NCI-H526 (cell line): ENCODE data around the gene XRN1.
"Not testable (repeated sequence)": the region's sequence is repeated elsewhere in the genome, so short reads cannot be mapped to it uniquely, and the experiment has no call there.

Experiments used
- DNase-seq, 2 experiments: peaks; one replicate each; lab custom pipeline; 2025; lab: John Stamatoyannopoulos, UW

XRN1 gene

DNA sequence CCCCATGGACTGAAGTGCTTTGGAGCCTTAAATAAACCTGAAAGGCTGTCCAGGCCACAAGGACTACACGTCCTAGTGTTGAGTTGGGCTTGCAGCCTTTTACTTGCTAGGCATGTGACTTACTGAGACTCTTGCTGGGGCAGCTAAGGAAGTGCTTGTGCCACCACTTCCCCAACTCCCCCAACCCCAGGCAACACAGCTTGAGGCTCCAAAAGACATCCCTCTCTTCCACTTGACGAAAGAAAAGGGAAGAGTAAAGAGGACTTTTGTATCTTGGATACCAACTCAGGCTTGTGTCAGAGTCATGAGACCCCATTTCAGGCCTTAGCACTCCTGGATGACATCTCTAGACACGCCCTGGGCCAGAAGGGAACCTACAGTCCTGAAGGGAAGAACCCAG, 109.8 kb downstream of the XRN1 start:
- DNase-seq: no peak

DNA sequence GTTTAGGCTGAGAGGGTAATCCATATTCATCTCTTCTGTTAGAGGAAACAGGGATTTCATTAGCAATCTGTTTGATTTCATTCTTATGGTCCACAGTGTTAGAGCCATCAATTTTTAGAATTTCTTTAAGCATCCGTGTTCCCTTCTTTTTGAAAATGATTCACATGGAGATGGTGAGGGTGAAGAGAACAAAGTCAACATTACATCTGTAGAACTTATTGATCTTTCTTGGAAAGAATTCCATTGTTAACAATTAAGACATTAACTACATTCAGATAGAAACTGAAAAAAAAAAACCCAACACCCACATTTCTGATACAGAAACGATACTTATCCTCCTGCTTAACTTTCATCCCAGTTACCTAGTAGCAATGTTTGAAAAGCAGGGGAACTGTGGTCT, 115.4 kb downstream of the XRN1 start:
- DNase-seq: no peak

DNA sequence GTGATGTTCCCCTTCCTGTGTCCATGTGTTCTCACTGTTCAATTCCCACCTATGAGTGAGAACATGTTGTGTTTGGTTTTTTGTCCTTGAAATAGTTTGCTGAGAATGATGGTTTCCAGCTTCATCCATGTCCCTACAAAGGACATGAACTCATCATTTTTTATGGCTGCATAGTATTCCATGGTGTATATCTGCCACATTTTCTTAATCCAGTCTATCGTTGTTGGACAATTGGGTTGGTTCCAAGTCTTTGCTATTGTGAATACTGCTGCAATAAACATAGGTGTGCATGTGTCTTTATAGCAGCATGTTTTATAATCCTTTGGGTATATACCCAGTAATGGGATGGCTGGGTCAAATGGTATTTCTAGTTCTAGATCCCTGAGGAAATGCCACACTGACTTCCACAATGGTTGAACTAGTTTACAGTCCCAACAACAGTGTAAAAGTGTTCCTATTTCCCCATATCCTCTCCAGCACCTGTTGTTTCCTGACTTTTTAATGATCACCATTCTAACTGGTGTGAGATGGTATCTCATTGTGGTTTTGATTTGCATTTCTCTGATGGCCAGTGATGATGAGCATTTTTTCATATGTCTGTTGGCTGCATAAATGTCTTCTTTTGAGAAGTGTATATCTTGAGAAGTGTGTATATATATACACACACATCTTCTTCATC, 123.4 kb downstream of the XRN1 start:
- not testable (repeated sequence) for DNase-seq

DNA sequence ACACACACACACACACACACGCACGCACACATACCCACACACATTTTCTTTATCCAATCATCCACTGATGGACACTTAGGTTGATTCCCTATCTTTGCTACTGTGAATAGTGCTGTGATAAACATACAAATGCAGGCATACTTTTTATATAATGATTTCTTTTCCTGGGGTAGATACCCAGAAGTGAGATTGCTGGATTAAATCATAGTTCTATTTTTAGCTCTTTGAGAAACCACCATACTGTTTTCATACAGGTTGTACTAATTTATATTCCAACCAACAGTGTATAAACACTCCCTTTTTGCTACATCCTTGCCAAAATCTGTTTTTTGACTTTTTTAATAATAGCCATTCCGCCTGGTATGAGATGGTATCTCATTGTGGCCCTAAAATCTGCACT, 127.9 kb downstream of the XRN1 start:
- DNase-seq: no peak

DNA sequence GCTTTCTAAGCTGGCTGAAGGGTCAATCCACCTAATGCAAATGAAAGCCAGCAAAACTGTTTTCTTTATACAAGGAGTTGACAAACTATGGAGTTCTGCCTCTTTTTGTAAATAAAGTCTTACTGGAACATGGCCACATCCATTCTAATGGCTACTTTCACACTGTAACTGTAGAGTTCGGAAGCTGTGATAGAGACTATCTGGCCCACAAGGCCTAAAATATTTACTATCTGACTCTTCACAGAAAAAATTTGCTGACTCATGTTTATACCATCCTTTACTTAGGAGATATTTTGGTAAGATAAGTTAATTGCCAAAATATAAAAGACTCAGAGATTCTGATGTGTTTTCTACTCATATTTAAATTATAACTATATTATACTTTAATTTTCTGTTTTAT, 128.7 kb downstream of the XRN1 start:
- DNase-seq: no peak

DNA sequence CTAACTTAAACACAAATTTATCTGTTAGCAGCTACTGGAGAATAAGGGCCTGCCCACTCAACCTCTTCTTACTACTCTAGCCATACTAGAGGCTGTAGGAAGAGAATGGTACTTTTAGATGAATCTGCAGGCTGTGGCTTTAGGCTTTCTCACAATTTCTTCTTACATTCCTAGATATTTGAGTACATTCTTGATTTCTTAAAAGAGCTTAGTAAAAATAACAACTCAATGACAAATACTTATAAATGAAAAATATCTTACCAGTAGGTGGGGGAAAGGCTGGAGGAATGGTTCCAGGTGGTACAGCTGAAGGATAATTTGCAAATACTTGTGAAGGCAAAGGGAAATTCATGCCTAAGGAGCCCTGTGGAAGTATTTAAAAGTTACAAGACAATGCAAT, 129.5 kb downstream of the XRN1 start:
- no peak for DNase-seq

DNA sequence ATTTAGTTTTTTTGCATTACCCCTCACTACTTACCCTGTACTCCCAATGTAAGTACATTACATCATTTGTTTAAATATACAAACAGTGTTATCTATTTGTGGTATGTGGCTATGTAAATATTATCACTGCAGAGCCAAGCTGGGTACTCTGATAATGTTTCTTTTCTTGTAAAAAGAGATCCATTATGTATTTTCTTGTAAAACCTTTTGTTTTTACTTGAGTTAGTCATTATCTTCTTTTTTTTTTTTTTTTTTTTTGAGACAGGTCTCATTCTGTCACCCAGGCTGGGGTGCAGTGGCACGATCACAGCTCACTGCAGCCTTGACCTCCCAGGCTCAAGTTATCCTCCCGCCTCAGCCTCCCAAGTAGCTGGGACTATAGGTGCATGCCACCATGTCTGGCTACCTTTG, 131.9 kb downstream of the XRN1 start:
- peak in 1 of 2 experiments; percentile 7 for DNase-seq

DNA sequence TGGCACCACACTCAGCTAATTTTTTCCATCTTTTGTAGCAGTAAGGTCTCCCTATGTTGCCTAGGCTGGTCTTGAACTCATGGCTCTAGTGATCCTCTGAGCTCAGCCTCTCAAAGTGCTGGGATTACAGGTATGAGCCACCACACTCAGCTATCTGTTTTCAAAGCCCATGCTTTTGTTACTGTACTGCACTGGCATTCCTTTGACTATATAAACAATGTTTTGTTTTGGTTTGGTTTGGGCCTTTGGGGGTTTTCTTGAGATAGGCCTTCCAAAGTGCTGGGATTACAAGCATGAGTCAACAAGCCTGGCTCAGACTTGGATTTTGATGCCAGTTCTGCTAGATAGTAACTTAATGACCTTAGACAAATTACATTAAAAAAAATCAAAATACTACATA, 132.8 kb downstream of the XRN1 start:
- no peak for DNase-seq

DNA sequence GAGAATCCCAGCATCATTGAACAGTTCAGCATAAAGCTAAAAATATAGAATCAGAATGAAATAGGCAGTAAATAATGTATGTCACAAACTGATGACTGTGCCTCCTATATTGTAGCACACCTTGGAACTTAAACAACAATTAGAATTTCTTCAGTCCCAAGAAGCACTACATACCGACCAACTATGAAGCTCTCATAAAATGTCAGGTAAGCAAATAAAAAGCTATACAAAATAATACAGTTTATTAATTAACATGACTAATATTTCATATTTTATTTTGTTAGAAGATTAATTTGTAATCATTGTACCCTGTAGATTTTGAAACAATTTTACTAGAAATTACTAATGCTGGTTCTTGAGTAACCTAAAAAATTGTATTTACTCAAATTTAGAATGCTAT, 137.4 kb downstream of the XRN1 start:
- DNase-seq: no peak

DNA sequence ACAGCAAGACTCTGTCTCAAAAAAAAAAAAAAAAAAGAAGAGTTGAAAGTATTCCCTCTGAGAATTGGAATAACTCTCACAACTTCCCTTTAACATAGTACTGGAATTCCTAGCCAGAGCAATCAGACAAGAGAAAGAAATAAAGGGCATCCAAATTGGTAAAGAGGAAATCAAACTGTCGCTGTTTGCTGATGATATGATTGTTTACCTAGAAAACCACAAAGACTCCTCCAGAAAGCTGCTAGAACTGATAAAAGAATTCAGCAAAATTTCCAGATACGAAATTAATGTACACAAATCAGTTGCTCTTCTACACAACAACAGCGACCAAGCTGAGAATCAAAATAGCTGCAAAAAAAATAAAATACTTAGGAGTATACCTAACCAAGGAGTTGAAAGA, 145.0 kb downstream of the XRN1 start:
- not testable (repeated sequence) for DNase-seq

DNA sequence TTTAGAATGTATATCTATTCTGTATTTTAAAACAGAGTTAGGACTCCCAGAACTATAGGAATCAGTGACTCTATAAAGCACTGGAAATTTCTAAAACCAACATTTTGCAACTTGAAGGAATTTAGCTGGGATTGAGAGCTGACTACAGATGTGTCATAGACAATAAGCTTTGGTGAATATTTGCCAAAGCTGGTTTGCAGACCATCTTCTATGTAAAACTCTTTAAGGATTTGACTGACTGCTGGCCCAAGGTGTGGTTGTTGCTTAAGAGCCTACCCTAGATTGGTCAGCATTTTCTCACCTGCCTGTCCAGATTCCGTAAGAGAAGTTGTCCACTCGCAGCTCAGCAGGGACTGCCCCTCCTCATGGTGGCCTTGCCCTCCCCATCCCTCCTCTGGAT, 149.2 kb downstream of the XRN1 start:
- no peak for DNase-seq

DNA sequence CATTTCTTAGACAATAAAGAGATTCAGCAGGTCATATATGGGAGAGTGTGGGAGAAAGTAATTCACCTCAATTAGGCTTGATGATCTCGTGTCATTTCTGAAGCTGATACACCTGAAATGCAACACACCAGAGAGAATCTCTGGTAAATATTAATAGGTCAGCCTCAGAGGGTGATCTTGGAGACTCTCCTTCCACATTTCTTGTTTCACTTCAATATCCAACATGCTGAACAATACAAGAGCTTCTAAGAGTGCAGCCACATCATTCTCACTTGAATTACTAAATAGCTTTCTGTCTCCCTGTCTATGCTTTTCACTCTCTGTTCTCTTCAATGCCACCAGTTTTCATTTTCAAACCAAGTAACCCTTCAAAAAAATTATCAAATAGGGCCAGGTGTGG, 151.3 kb downstream of the XRN1 start:
- no peak for DNase-seq

DNA sequence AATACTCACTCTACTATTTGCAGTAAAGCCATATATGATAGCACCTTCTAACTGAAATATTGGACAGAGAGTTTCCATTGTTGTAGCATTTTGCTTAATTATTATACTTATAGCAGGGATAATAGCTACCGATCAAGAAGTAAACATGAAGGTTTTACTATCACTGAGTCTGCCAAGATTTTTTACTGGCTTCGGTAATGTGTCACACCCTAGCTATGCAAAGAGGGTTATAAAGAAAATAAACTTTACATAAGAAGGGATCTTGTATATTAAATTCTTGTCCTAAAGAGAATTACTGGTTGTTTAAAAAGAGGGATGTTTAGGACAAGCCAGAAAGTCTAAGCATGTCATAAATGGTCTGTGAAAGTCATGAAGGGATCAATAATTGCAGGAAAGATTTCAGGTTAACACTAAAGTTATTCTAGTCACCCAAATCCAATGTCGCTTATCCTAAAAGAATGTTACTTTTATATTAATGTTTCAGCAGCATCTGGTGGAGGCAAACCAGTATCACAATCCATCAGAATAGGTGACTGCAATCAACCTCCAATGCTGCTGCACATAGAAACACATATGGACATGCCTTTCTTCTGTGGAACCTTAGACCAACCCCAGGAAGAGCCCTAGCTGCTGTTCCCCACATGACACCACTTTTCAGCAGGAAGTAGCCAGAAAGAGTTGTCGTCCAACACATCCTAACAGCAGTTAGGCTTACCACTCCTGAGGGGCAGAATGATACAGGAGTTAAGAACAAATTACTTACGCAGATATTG, 159.8 kb downstream of the XRN1 start:
- DNase-seq: no peak

DNA sequence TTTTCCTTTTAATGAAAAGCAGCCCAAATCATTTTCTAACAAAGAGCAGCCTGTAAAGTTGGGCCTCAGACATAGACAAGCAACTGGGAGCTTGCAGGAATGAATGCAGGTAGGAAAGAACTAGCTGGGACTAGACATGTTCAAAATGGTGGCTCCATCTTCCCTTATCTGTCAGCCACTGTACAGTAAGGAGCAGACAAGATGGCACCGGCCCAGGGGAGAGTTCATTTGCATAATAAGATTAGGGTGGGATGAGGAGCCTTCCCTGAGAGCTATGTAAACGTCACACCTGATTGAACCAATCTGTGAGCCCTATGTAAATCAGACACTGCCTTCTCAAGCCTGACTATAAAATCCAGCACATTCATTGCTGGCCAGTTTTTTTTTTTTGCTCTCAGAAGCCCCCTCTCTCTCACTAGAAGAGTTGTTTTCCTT, 162.7 kb downstream of the XRN1 start:
- DNase-seq: peak; percentile 7 to 33

DNA sequence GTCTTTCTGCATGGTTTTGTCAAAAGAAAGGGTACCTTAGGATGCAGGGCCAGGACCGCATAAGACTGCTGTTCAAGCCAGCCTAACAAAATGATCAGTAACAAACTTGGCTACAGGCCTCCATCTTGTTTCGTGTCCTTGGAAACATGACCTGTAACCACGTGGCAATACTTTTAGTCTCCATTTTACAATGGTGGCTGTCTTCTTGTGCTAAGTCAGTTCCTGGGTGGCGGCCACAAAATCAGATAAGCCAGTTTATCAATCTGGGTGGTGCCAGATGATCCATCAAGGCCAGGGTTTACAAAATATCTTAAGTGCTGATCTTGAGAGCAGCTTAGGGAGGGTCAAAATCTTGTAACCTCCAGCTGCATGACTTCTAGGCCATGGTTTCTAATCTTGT, 165.3 kb downstream of the XRN1 start:
- no peak for DNase-seq

DNA sequence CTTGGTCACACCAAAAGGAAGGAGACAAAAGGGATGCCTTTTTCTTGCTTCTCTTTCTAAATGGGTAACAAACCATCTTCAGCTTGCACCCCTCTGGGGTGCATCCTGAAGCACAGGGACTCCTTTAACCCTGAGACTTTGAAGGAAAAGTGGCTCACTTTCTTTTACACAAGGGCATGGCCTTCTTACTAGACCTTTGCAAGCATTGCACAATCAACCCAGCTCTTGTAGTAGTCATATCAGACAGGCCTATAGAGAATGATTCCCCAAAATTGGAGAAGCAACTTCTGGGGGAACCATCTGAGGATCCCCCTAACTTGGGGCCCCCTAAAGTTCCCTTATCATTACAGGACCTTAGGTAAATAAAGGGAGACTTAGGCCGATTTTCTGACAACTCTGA, 166.4 kb downstream of the XRN1 start:
- DNase-seq: no peak

DNA sequence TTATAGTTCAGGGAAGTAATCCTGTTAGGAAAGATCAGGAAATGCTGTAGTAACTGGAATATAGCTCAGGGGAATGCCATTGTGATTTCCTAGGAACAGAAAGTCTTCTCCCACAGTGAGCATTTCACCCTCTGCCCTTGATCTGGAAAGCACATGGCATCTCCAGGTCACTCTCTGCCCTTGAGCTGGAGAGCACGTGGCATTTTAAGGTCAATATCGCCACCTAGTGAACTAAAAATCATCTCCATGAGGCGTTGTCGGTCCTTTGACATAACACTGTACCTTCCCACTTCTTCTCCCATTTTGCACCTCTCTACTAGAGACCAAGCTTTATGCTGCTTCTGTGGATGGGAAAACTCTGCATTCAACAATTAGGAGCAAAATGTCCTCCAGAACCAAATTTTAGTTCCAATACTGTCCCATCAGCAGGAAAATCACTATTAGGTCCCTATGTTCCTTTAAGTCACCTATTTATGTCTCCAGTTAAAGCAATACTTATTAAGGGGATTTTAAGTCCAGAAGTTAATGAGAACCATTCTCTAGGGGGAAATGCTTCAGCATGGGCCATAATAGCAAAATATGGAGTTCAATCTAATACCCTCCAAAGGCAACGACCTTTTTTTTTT, 167.8 kb downstream of the XRN1 start:
- DNase-seq: peak; percentile 74 to 86

DNA sequence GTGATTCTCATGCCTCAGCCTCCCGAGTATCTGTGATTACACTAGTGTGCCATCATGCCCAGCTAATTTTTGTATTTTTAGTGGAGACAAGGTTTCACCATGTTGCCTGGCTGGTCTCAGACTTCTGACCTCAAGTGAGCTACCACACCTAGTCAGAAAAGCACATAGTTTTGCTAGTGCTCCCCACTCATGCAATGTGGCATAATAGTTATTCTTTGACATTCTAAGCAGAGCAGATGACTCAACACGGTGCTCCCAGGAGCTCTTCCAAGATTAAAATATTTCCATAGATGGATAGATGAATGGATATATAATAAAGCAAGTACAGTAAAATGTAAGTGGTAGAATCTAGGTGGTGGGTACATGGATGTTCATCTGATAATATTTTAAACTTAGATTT, 169.4 kb downstream of the XRN1 start:
- no peak for DNase-seq

DNA sequence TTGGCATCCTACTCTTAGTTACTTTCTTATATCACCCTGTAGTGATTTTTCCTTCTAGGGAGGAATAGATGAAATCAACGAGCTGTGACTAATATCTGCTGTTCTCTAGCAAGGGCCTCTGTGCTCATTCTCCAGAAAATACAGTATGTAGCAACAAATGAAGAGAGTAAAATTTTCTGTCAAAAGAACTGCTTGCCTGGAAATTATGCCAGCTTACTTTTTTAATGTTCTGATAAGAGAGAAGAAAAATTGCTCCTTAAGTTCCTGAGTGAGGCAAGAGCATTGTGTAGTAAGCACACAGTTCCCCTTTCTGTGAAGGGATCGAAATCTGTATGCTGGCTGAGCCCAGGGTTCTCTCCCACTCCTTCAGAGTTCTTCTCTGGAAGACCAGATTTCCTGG, 171.1 kb downstream of the XRN1 start:
- no peak for DNase-seq

DNA sequence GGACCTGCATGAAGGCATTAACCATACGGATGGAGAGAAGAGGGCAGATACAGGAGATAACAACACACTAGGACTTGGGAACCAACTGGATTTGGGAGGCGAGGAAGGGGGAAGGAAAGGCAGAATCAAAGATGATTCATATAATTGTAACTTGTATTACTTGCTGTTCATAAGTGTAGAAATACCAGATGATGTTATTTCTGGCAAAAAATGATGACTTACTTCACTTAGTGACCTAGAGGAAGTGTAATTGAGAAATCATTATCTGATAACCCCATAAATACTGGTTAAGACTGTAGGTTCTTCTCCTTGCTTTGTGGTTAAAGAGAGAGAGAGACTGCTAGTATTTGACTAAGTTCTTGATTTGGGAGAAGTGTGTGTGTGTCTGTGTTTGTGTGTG, 172.0 kb downstream of the XRN1 start:
- no peak for DNase-seq

DNA sequence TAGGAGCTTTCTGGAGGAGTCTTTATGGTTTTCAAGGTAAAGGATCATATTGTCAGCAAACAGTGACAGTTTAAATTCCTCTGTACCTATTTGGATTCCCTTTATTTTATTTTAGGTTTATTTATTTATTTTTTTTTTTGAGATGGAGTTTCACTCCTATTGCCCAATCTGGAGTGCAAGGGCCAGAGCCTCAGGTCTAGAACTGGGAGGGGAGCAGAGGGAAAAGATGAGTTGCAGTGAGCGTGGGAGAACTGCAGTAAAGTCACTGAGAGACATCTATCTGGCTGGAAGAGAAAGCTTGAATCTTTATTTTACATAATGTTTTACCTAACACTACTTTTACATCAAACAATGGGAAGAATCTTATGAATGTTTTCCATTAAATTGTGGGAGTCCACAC, 172.9 kb downstream of the XRN1 start:
- no peak for DNase-seq

DNA sequence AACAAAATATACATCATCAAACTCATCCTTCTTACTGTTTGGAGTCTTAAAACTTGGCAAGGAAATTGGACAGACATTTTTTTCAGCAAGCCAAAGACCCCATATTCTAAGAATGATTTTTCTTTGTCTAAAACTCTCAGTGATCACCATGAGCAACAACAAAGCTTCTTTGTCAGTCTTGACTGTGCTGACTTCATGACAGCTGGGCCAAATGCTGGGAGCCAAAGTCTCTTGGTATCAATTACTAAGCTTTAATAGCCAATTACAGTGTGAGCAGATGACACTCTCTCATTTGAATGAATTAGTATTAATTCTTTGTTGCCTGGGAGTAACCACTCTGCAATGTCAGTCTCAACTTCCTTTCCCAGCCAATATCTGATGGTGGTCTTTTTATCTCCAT, 174.3 kb downstream of the XRN1 start:
- DNase-seq: peak; percentile 45 to 50

DNA sequence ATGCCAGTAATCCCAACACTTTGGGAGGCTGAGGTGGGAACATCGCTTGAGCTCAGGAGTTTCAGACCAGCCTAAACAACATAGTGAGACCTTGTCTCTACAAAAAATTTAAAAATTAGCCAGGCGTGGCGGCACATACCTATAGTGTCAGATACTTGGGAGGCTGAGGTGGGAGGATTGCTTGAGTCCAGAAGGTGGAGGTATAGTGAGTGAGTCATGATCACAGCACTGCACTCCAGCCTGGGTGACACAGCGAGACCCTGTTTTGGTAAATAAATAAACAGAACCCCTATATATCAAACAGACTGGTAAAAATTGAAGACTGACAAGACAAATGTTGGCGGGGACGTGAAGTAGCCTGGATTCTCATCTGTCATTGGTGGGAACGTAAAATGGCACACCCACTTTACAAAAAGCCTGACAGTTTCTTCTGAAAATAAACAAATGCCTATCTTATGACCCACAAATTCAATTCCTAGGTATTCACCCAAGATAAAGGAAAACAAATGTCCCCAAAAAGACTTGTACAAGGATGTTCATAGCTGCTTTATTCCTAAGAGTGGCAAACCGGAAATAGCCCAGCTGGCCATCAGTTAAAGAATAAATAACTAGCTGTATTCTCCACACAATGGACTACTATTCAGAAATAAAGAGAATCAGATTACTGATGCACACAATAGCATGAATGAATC, 175.5 kb downstream of the XRN1 start:
- no peak for DNase-seq
